ENCODE measurements around the gene CFAP46.

DNA sequence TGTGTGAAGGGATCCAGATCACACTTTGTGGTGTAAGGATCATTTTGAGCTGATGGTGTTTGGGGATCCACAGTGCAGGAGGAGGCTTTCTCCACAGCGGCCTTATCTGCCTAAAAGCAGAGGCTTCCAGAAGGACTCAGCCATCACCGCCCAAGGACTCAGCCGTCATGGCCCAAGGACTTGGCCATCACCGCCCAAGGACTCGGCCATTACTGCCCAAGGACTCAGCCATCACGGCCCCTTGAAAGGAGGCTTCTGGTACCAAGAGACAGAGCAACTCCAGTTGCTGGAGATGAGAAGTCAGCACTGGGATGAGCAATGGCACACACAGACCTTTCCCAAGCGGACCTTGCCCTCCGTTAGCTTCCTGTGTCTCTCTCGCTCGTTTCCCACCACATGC, 6.0 kb upstream of the CFAP46 start:
- TF ChIP-seq GATA2 (IDR thresholded peaks at IDR 0.05; ENCODE audit: low read depth, low read length) = no peak
- no peak for TF ChIP-seq GATA3 (IDR thresholded peaks at IDR 0.05; ENCODE audit: low read depth, low read length)

All from SH-SY5Y (cell line).